ENCODE data around the gene DCUN1D4. TPM values are rescaled to one million over a fixed set of nuclear protein-coding genes. Genes with fewer than 3 reads are reported as not detected.

The DCUN1D4 gene
- total RNA-seq, 1 experiment from 2014 or later, result 50.2 TPM

- POLR2A ChIA-PET, result no interaction called here
- Histone ChIP-seq H3K4me3 (replicated peaks in 1 of 2; ENCODE audit: low read depth in 1 of 2, low read length in 2 of 2) (no peak overlapping the region), H3K4me2 (ENCODE audit: low read length) (no peak overlapping the region), H3K36me3 (ENCODE audit: control insufficient read depth in 1 of 2, insufficient read depth in 2 of 2, low read length in 2 of 2) (no peaks in the 10 kb centered on the region), H3K9me3 (ENCODE audit: control insufficient read depth in 1 of 2, insufficient read depth in 1 of 2, low read depth in 1 of 2, low read length in 2 of 2) (no peaks in the 10 kb centered on the region), H4K20me1 (ENCODE audit: insufficient read depth) (no peaks in the 10 kb centered on the region), H3K79me2 (ENCODE audit: insufficient read depth, low read length) (no peaks in the 10 kb centered on the region), H2AFZ (ENCODE audit: low read depth, low read length, poor library complexity, severe bottlenecking) (no peak overlapping the region), H3K9me2 (ENCODE audit: insufficient read depth) (no peaks in the 10 kb centered on the region), H3K27me3 (ENCODE audit: insufficient read depth, low read length) (no peaks in the 10 kb centered on the region), H3K27ac (ENCODE audit: low read depth, low read length) (no peak overlapping the region), H3K4me1 (ENCODE audit: control insufficient read depth in 1 of 2, insufficient read depth in 2 of 2, low read length in 2 of 2) (no peaks in the 10 kb centered on the region), H3K9ac (ENCODE audit: low read length) (no peak overlapping the region)
- DNase-seq (ENCODE audit: low read depth, low spot score) (no peak), ATAC-seq (no peak)
- BruUV-seq (replicated peaks), result no TSS peak
- RAD21 ChIA-PET (ENCODE audit: low non-redundant PET in 1 of 2, low total read pairs in 2 of 2, uncharacterized antibody in 2 of 2, unreplicated experiment in 2 of 2), result no interaction called here
- TF ChIP-seq ZNF274 (IDR thresholded peaks at IDR 0.05; ENCODE audit: low read depth, low read length) (no peak), JUND (IDR thresholded peaks at IDR 0.05) (no peak), SIN3A (IDR thresholded peaks at IDR 0.05; ENCODE audit: low read depth) (no peak), MAX (IDR thresholded peaks at IDR 0.05) (no peak), REST (IDR thresholded peaks at IDR 0.05; ENCODE audit: low read depth) (no peak), EGR1 (IDR thresholded peaks at IDR 0.05; ENCODE audit: low read depth) (no peak), RAD21 (IDR thresholded peaks at IDR 0.05; ENCODE audit: low read depth) (no peak), CTCF (IDR thresholded peaks at IDR 0.05 in 2 of 3, conservative IDR thresholded peaks at IDR 0.05 in 1 of 3; ENCODE audit: borderline replicate concordance in 1 of 3, insufficient read depth in 1 of 3, low read depth in 2 of 3, low read length in 2 of 3) (no peak), POLR2A (IDR thresholded peaks at IDR 0.05; ENCODE audit: borderline replicate concordance, extremely low read depth, insufficient read depth, insufficient read length) (no peak), FOSL1 (IDR thresholded peaks at IDR 0.05; ENCODE audit: low read depth) (no peak), ZFX (IDR thresholded peaks at IDR 0.05) (no peak), EZH2 (IDR thresholded peaks at IDR 0.05) (no peak)
- CTCF ChIA-PET, result no interaction called here
- intact Hi-C loops (cut with micrococcal nuclease), result no loop called here
These were observed 99.9 kb downstream of the DCUN1D4 start for GRCh38 chr4:51942833-51943215.
